Left cardiac atrium (tissue), 4 donors: Measurements from ENCODE around the gene DCST2. TPM values are rescaled to one million over a fixed set of nuclear protein-coding genes. Genes with fewer than 3 reads are reported as not detected.
A peak's percentile ranks its signal among the peaks of the same experiment; 100 is the strongest.

Source experiments
- ATAC-seq, 2 donors: fragments of 200-7000 bp; cut with Tn5 transposase; one replicate each; pipeline ENCODE4 v1.9.1; 2020; ENCODE audit warnings: mild to moderate bottlenecking in 2 of 2, moderate library complexity in 2 of 2
- DNase-seq: peaks from one replicate; pipeline ENCODE4 v3.0.0-alpha.2; 2020
- intact Hi-C, 2 donors: fragments of 100-400 bp; cut with DNase I; formaldehyde crosslinking; loops; one replicate each; pipeline versions ENCODE4 v1.14.1 to v1.15.1; 2022 to 2023
- total RNA-seq, 2 donors: library from RNA; stranded (reverse); fragmentation: NEBNext Ultra II Directional; extraction: Animal tissue kit (Norgen Biotek cat#: 25700); gene quantifications; one replicate each; pipeline ENCODE4 v1.2.1, GENCODE V29; 2021
- donor health status: DM: no; HTN: yes; CAD: no.
- donor health status: DM: no; HTN: yes; CAD: no; lungs with severe emphysema.
- donor health status: DM: yes; HTN: yes; CAD: no.
- donor health status: Dilated cardiomyopathy.

The DCST2 gene
- total RNA-seq, 2 donors from 2014 or later, result 0.59 TPM; not detected in 1

GRCh38 chr1:155006601-155007101 lies 26.9 kb downstream of the DCST2 start:
- intact Hi-C loops, result no loop called here
- no peak for ATAC-seq
- no peak for DNase-seq

GRCh38 chr1:155005076-155006011 lies 28.2 kb downstream of the DCST2 start:
- intact Hi-C loops, result no loop called here
- peak; percentile 69 for DNase-seq
- peak in 1 of 2 donors; percentile 3 for ATAC-seq

GRCh38 chr1:155004352-155005075 lies 29.1 kb downstream of the DCST2 start:
- no peak for DNase-seq
- intact Hi-C loops, result no loop called here
- no peak for ATAC-seq

- DNase-seq, result peak; percentile 84
- ATAC-seq, result peak; percentile 3 to 5
- intact Hi-C loops, result no loop called here
Observed at GRCh38 chr1:155003766-155004351, 29.7 kb downstream of the DCST2 start.

- intact Hi-C loops, result no loop called here
- DNase-seq (peak; percentile 48), ATAC-seq (no peak)
Observed at GRCh38 chr1:155003227-155003765, 30.3 kb downstream of the DCST2 start.

GRCh38 chr1:155002464-155003226 lies 30.9 kb downstream of the DCST2 start, which contains the start of gene ZBTB7B:
TSS of gene ZBTB7B (plus strand) at chr1:155002802. CDS start at chr1:155014661, 11,859 bp downstream.
- intact Hi-C loops, result no loop called here
- DNase-seq, result peak; percentile 63
- peak; percentile 2 to 4 for ATAC-seq

GRCh38 chr1:155001675-155002463 lies 31.7 kb downstream of the DCST2 start:
- ATAC-seq (peak; percentile 84 to 86), DNase-seq (peak; percentile 100)
- intact Hi-C loops, result loop anchor here in 1 of 2 donors (2.0 kb wide), 1 partner anchor 27 kb away; the partner anchor contains the start of gene CKS1B

- DNase-seq (no peak), ATAC-seq (no peak)
- intact Hi-C loops, result loop anchor here in 1 of 2 donors (2.0 kb wide), 1 partner anchor 27 kb away; the partner anchor contains the start of gene CKS1B
Observed at GRCh38 chr1:155001425-155001674, 32.2 kb downstream of the DCST2 start.

- DNase-seq (peak; percentile 90), ATAC-seq (peak; percentile 57 to 69)
- intact Hi-C loops, result loop anchor here in 1 of 2 donors (2.0 kb wide), 1 partner anchor 26 kb away; the partner anchor contains the start of gene CKS1B
Observed at GRCh38 chr1:155000726-155001424, 32.7 kb downstream of the DCST2 start.

GRCh38 chr1:155000411-155000725 lies 33.2 kb downstream of the DCST2 start:
- ATAC-seq, result no peak
- intact Hi-C loops, result loop anchor here in 1 of 2 donors (2.0 kb wide), 1 partner anchor 26 kb away; the partner anchor contains the start of gene CKS1B

GRCh38 chr1:154999571-155000410 lies 33.8 kb downstream of the DCST2 start:
- DNase-seq (no peak), ATAC-seq (no peak)
- intact Hi-C loops, result loop anchor here in 1 of 2 donors (2.0 kb wide), 1 partner anchor 25 kb away; the partner anchor contains the start of gene CKS1B

More at GRCh38 chr1:155000411-155000725, 33.2 kb downstream of the DCST2 start:
- peak; percentile 40 for DNase-seq

- intact Hi-C loops, result no loop called here
- ATAC-seq (no peak), DNase-seq (peak; percentile 77)
Observed at GRCh38 chr1:154998818-154999570, 34.6 kb downstream of the DCST2 start.

- DNase-seq (peak; percentile 14), ATAC-seq (no peak)
- intact Hi-C loops, result no loop called here
Observed at GRCh38 chr1:154998201-154998780, 35.3 kb downstream of the DCST2 start.

GRCh38 chr1:154996966-154997701 lies 36.4 kb downstream of the DCST2 start:
- DNase-seq (peak; percentile 22), ATAC-seq (no peak)
- intact Hi-C loops, result no loop called here
